Stimulated activated CD8-positive, alpha-beta memory T cell treated with anti-CD3 and anti-CD28 coated beads, Interleukin-4, amount 100 ng/mL, for 1 hour (primary cell): Measurements from ENCODE around the gene HECTD3.

Source experiments
- DNase-seq, 2 donors: peaks; one replicate each; pipeline ENCODE4 v3.0.0-alpha.2; 2020; ENCODE audit warnings: low read depth in 2 of 2, low spot score in 1 of 2

Gene HECTD3

GRCh38 chr1:45010855-45011811 lies at the start of gene HECTD3:
TSS of gene HECTD3 (minus strand) at chr1:45011324. CDS start at chr1:45011257, 67 bp downstream.
- DNase-seq = peak; percentile 26 to 45

GRCh38 chr1:45059829-45060228 lies 48.7 kb upstream of the HECTD3 start:
- no peak for DNase-seq

- no peak for DNase-seq
Measured at GRCh38 chr1:45057542-45057941, 46.4 kb upstream of the HECTD3 start.

- DNase-seq = no peak
Measured at GRCh38 chr1:45051005-45051772, 40.1 kb upstream of the HECTD3 start.

GRCh38 chr1:45047032-45047431 lies 35.9 kb upstream of the HECTD3 start:
- DNase-seq = no peak

- DNase-seq = no peak
Measured at GRCh38 chr1:45044916-45045315, 33.8 kb upstream of the HECTD3 start.

- DNase-seq = no peak
Measured at GRCh38 chr1:45043094-45043493, 32.0 kb upstream of the HECTD3 start.

GRCh38 chr1:45040297-45040696 lies 29.2 kb upstream of the HECTD3 start:
- DNase-seq = no peak

- no peak for DNase-seq
Measured at GRCh38 chr1:45038661-45039364, 27.7 kb upstream of the HECTD3 start.

- no peak for DNase-seq
Measured at GRCh38 chr1:45038240-45038639, 27.1 kb upstream of the HECTD3 start.

GRCh38 chr1:45037456-45037855 lies 26.3 kb upstream of the HECTD3 start:
- DNase-seq = no peak

GRCh38 chr1:45035631-45036301 lies 24.6 kb upstream of the HECTD3 start:
- no peak for DNase-seq

- no peak for DNase-seq
Measured at GRCh38 chr1:45033356-45033755, 22.2 kb upstream of the HECTD3 start.

GRCh38 chr1:45032837-45033236 lies 21.7 kb upstream of the HECTD3 start:
- DNase-seq = no peak

- DNase-seq = no peak
Measured at GRCh38 chr1:45026446-45026845, 15.3 kb upstream of the HECTD3 start.

- no peak for DNase-seq
Measured at GRCh38 chr1:45023663-45024062, 12.5 kb upstream of the HECTD3 start.

GRCh38 chr1:45018599-45019230 lies 7.6 kb upstream of the HECTD3 start:
- DNase-seq = no peak

GRCh38 chr1:45016767-45017166 lies 5.6 kb upstream of the HECTD3 start:
- DNase-seq = no peak

GRCh38 chr1:45016090-45016697 lies 5.1 kb upstream of the HECTD3 start:
- DNase-seq = no peak

GRCh38 chr1:45015683-45016082 lies 4.6 kb upstream of the HECTD3 start:
- DNase-seq = no peak
